Amniotic epithelial cell (primary cell): ENCODE measurements around the gene ACP5.
"Not testable (repeated sequence)": the region's sequence is repeated elsewhere in the genome, so short reads cannot be mapped to it uniquely, and the experiment has no call there.

Source experiments
- DNase-seq: peaks from one replicate; pipeline ENCODE4 v3.0.0-alpha.2; 2010; ENCODE audit warnings: low read depth

Gene ACP5

GRCh38 chr19:11577451-11578257, at the start of gene ACP5:
Gene ACP5, minus strand, starts transcription at chr19:11577645. Its CDS starts 328 bp downstream, at chr19:11577317.
- DNase-seq: no peak

DNA sequence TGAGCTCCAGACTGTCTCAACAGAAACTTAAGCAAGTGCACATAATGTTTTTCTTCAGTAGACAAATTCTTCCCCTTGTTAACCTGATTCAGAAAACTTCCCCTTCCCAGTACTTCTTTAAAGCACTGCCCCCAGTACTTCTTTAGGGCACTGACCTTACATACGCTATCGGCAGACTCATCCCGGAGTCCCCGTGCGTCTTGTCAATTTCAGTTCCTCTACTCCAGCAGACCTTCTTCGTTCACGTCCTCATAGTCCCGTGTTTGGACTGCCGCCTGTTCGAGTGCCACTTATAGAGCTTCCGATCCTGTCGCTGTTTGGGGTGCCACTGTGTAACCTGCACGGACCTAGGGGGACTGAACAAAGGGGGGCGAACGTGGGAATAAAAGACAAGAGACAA, 48.8 kb upstream of the ACP5 start:
- no peak for DNase-seq

- DNase-seq: peak; percentile 42
Measured at GRCh38 chr19:11624069-11624463, 46.6 kb upstream of the ACP5 start.

DNA sequence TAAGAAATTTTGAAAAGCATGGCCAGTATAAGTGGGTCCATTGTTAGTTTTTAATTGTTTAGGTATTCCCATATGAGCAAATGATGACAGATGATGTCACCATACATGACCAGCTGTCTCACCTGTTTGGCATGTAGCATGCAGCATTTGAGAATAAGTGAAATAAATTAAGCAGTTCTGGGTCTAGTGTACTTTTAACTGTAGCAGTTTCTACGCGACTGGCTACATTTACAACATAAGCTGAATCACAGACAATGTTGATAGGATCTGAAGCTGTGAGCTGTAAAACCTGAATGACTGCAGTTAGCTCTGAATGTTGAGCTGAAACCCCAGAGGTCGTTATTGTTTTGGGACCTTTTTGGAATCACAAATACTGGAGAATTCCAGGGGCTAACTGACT, 45.0 kb upstream of the ACP5 start:
- DNase-seq: peak; percentile 7

DNA sequence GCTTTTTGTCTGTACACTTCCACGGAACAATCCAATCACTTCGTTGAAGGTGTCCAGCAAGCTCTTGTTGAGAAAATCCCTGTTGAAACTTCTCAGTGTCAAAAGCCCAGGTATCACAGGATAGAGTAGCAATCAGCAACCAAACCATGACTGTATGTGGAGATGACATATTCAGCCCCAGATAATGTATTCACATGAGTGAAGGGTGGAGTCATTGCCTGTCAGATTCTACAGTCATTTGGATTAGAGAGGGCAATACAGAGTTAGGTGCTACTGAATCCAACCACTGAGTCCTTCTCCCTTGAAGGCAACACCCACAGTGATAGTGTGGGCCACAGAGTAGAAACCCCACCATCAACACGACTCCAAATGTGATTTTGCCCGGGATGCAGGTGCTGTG, 43.1 kb upstream of the ACP5 start:
- DNase-seq: no peak

DNA sequence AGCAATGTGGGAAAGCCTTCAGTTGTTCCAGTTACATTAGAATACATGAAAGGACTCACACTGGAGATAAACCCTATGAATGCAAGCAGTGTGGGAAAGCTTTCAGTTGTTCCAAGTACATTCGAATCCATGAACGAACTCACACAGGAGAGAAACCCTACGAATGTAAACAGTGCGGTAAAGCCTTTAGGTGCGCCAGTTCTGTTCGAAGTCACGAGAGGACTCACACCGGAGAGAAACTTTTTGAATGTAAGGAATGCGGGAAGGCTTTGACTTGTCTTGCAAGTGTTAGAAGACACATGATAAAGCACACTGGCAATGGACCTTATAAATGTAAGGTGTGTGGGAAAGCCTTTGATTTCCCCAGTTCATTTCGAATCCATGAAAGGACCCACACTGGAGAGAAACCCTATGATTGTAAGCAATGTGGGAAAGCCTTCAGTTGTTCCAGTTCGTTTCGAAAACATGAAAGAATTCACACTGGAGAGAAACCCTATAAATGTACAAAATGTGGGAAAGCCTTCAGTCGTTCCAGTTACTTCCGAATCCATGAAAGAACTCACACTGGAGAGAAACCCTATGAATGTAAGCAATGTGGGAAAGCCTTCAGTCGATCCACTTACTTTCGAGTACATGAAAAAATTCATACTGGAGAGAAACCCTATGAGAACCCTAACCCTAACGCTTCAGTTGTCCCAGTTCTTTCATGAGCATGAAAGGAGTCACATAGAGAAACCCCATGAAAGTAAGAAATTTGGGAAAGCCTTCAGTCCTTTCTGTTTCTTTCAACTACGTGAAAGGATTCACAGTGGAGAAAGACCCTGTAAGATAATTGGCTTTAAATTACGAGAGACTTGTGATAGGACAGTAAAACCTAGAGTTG, 40.0 kb upstream of the ACP5 start:
- DNase-seq: peak; percentile 14

- no peak for DNase-seq
Measured at GRCh38 chr19:11612816-11613511, 35.5 kb upstream of the ACP5 start.

DNA sequence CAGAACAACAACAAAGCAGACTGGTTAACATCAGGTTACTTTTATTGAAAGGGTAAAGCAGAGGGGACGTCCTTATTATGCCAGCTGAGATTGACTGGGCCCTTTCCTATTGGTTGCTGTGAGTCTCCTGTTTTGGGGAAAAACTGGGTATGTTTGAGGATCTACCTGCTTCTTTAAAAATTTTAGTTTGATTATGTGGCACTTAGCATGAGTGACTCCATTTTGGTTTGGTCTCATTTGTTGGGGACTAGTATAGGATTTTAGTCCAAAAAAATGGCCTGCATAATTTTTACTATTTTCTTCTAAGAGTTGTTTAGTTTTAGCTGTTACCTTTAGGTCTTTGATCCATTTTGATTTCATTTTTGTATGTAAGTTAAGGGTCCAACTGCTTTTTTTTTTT, 34.3 kb upstream of the ACP5 start:
- no peak for DNase-seq

DNA sequence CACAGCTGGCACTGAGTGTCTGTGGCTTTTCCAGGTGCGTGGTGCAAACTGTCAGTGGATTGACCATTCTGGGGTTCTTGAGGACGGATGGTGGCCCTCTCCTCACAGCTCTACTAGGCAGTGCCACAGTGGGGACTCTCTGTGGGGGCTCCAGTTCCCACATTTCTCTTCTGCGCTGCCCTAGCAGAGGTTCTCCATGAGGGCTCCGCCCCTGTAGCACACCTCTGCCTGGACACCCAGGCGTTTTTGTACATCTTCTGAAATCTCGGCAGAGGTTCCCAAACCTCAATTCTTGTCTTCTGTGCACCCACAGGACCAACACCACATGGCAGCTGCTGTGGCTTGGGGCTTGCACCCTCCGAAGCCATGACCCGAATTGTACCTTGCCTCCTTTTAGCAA, 29.0 kb upstream of the ACP5 start:
- no peak for DNase-seq

GRCh38 chr19:11599704-11600103, 22.3 kb upstream of the ACP5 start:
- DNase-seq: not testable (repeated sequence)

- DNase-seq: no peak
Measured at GRCh38 chr19:11598746-11599145, 21.3 kb upstream of the ACP5 start.

GRCh38 chr19:11598103-11598483, 20.6 kb upstream of the ACP5 start:
- DNase-seq: no peak

DNA sequence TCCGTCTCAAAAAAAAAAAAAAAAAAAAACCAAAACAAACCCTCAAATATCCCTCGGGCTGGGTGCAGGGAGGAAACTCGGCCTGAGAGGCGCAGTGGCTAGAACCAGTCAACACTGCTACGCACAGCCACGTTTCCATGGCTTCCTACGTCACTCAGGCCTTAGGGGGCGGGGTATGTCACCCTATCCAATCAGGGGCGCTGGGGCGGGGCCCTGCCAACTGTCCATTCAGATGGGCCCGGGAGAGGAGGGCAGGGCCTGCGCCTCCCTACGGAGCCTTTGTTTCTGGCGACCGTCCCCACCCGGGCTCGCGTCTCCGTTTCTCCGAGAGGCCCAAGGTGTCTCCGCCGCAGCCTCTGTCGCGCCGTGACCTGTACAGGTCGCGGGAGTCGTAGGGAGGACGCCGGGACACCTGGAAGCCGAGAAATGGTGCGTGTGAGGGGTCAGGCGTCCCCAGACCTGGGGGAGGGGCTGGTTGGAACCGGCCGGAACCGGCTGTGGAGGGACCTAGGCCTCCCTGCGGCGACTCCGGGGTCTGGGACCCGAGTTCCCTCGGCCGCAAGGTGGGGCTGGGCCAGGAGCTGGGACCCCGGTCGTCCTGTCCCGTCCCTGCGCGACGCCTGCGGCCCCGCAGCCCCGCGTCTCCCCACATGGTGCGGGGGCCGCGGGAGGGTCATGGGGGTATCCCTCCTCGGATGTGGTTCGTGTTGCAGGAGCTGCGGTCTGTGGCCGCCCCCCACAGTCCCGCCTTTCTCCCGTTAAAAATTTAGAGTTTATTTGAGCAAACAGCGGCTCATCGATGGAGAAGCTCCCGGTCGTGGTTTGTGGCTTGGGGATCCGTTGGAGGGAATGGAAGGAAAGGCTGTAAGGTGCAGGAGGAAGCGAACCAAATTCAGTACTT, 20.0 kb upstream of the ACP5 start, which contains the start of gene ZNF627:
Gene ZNF627 (plus strand): TSS at position 282 of the 901 bp plus-strand sequence. CDS start 145 bp downstream, at position 427.
- DNase-seq: peak; percentile 96

GRCh38 chr19:11596156-11596555, 18.7 kb upstream of the ACP5 start:
- DNase-seq: no peak

- no peak for DNase-seq
Measured at GRCh38 chr19:11594084-11594483, 16.6 kb upstream of the ACP5 start.

GRCh38 chr19:11587975-11588631, 10.7 kb upstream of the ACP5 start:
- no peak for DNase-seq

GRCh38 chr19:11587302-11587974, 10.0 kb upstream of the ACP5 start:
- DNase-seq: peak; percentile 42

DNA sequence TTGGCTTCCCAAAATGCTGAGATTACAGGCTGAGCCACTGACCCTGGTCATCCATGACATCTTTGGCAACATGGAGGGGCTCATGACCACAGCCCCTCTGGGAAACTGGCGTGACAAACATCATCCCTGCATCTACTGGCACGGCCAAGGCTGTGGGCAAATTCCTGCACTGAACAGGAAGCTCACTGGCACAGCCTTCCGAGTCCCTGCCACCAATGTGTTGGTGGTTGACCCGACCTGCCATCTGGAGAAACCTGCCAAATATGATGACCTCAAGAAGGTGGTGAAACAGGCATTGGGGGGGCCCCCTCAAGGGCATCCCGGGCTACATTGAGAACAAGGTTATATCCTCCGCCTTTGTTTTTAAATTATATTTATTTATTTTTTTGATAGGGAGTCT, 8.9 kb upstream of the ACP5 start:
- DNase-seq: no peak

DNA sequence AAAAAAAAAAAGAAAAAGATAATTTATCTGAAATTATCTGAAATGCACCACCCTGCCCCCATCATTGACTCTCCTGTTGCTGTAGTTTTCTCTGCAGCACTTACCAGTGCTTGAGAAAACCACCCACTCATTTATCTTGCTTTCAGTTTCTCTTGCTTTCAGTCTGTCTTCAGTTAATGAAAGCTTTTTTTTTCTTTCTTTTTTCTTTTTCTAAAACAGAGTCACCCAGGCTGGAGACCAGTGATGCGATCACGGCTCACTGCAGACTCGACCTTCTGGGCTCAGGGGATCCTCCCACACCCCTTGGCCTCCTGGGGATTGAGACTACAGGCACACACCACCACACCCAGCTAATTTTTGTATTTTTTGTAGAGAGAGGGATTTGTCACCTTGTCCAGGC, 4.3 kb upstream of the ACP5 start:
- peak; percentile 36 for DNase-seq

DNA sequence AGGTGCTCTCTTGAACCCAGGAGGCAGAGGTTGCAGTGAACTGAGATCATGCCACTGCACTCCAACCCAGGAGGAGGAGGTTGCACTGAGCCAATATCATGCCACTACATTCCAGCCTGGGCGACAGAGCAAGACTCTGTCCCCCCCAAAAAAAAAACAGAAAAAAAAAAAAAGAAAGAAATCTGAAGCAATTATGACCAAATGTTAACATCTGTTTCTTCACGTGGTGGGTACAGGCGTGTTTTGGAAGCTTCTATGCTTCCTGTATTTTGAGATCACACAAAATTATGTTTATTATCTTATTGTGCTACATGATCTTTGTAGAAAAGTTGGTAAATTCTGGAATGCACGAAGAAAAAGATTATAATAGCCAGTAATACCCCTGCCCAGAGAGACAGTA, 2.7 kb upstream of the ACP5 start:
- DNase-seq: no peak
